ENCODE data around the gene HNRNPAB.
"Not testable (repeated sequence)": the region's sequence is repeated elsewhere in the genome, so short reads cannot be mapped to it uniquely, and the experiment has no call there.

HNRNPAB gene

GRCh38 chr5:178247481-178248456, 43.4 kb downstream of the HNRNPAB start:
- no peak for DNase-seq

GRCh38 chr5:178248750-178249149, 44.4 kb downstream of the HNRNPAB start:
- no peak for DNase-seq

GRCh38 chr5:178249191-178249989, 45.1 kb downstream of the HNRNPAB start:
- DNase-seq, result no peak

GRCh38 chr5:178250263-178250662, 45.9 kb downstream of the HNRNPAB start:
- no peak for DNase-seq

- DNase-seq, result no peak
Measured at GRCh38 chr5:178252258-178252657, 47.9 kb downstream of the HNRNPAB start.

- DNase-seq, result not testable (repeated sequence)
Measured at GRCh38 chr5:178253632-178254031, 49.3 kb downstream of the HNRNPAB start.

GRCh38 chr5:178256746-178257145, 52.4 kb downstream of the HNRNPAB start:
- DNase-seq, result no peak

- no peak for DNase-seq
Measured at GRCh38 chr5:178257650-178258049, 53.3 kb downstream of the HNRNPAB start.

GRCh38 chr5:178259623-178260536, 55.5 kb downstream of the HNRNPAB start:
- no peak for DNase-seq

Data from SW 1271 (cell line).